Panc1 (cell line): ENCODE data around the gene ALK.

Source experiments
- CTCF ChIP-seq: fragments of 450-650 bp; IDR thresholded peaks from 2 replicates; pipeline ENCODE4 v1.5.1; 2017; ENCODE audit warnings: mild to moderate bottlenecking
- POLR2AphosphoS5 ChIP-seq: IDR thresholded peaks from 2 replicates; pipeline ENCODE4 v1.6.1; 2012; ENCODE audit warnings: mild to moderate bottlenecking, low read depth, low read length, moderate library complexity
- SIN3A ChIP-seq: IDR thresholded peaks from 2 replicates; pipeline ENCODE4 v1.6.1; 2012; ENCODE audit warnings: low read depth, mild to moderate bottlenecking, low read length, moderate library complexity, borderline replicate concordance; ENCODE audit not compliant: insufficient read depth
- TCF7L2 ChIP-seq: IDR thresholded peaks from 2 replicates; pipeline ENCODE4 v1.6.1; 2011; ENCODE audit warnings: mild to moderate bottlenecking, low read depth, low read length, inconsistent platforms
- TF ChIP-seq, protein P1 (sequence below), 2 experiments: IDR thresholded peaks; 2 replicates each; pipeline ENCODE4 v1.6.1; 2011 to 2012; ENCODE audit warnings: low read depth in 2 of 2, control low read depth in 1 of 2, low read length in 1 of 2, mild to moderate bottlenecking in 1 of 2, moderate library complexity in 1 of 2; ENCODE audit not compliant: insufficient read depth in 1 of 2

- TF ChIP-seq SIN3A (no peak), CTCF (no peak), POLR2AphosphoS5 (no peak), TCF7L2 (no peak)
- TF ChIP-seq, protein P1, sequence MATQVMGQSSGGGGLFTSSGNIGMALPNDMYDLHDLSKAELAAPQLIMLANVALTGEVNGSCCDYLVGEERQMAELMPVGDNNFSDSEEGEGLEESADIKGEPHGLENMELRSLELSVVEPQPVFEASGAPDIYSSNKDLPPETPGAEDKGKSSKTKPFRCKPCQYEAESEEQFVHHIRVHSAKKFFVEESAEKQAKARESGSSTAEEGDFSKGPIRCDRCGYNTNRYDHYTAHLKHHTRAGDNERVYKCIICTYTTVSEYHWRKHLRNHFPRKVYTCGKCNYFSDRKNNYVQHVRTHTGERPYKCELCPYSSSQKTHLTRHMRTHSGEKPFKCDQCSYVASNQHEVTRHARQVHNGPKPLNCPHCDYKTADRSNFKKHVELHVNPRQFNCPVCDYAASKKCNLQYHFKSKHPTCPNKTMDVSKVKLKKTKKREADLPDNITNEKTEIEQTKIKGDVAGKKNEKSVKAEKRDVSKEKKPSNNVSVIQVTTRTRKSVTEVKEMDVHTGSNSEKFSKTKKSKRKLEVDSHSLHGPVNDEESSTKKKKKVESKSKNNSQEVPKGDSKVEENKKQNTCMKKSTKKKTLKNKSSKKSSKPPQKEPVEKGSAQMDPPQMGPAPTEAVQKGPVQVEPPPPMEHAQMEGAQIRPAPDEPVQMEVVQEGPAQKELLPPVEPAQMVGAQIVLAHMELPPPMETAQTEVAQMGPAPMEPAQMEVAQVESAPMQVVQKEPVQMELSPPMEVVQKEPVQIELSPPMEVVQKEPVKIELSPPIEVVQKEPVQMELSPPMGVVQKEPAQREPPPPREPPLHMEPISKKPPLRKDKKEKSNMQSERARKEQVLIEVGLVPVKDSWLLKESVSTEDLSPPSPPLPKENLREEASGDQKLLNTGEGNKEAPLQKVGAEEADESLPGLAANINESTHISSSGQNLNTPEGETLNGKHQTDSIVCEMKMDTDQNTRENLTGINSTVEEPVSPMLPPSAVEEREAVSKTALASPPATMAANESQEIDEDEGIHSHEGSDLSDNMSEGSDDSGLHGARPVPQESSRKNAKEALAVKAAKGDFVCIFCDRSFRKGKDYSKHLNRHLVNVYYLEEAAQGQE (IDR thresholded peaks at IDR 0.05; ENCODE audit: insufficient read depth in 1 of 2, low read depth in 2 of 2, low read length in 1 of 2) = no peak
These were observed 727.7 kb downstream of the ALK start for GRCh38 chr2:29193681-29194080.
